Activated T-cell treated with anti-CD3 and anti-CD28 coated beads for 4 hours (primary cell): ENCODE measurements around the gene A4GNT.
"Not testable (repeated sequence)": the region's sequence is repeated elsewhere in the genome, so short reads cannot be mapped to it uniquely, and the experiment has no call there.

Source experiments
- DNase-seq: peaks from one replicate; pipeline ENCODE4 v3.0.0-alpha.2; 2020

The A4GNT gene

GRCh38 chr3:138118612-138119422, 13.4 kb downstream of the A4GNT start:
- peak; percentile 43 for DNase-seq

GRCh38 chr3:138114988-138115971, 16.9 kb downstream of the A4GNT start, which contains the start of gene DZIP1L:
TSS of gene DZIP1L (minus strand) at chr3:138115608. CDS start at chr3:138103971, 11,637 bp downstream.
- DNase-seq: no peak

DNA sequence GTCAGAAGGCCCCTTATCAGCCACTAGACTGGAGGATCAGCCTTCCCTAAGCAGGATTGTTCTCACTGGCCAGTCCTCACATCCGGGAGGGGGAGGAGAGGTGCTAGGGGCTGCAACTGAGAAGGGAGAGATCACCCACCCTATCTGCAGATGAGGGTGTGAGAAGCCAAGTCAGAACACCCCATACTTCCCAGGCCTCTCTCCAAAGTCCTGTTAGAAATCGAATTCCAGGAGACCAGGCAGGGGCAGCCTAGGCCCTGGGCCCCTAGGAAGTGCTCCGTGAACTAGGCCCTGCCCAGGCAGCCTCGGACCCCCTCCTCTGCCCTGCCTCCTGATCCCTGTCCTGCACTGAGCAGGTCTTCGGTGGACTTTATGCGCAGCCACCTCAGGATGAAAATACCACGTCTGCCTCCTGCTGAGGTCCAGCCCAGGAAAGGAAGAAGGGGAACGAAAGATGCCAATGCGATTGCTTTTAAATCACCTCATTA, 17.7 kb downstream of the A4GNT start:
- DNase-seq: no peak

GRCh38 chr3:138113326-138113725, 18.9 kb downstream of the A4GNT start:
- DNase-seq: no peak

DNA sequence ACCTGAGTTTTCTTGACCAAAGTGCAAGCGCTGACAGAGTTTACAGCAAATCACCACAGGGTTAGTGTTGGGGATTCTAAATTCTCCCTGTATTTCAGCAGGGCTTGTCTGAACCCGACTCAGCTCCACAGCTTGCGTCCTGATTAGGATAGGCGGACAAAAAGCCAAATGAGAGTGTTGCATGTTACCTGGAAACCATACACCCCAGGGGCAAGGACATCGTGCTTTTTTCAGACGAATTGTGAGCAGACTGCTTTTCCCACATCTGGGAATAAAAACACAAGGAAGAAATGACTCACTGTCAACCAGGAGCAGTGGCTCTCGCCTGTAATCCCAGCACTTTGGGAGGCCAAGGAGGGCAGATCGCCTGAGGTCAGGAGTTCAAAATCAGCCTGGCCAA, 19.8 kb downstream of the A4GNT start:
- no peak for DNase-seq

DNA sequence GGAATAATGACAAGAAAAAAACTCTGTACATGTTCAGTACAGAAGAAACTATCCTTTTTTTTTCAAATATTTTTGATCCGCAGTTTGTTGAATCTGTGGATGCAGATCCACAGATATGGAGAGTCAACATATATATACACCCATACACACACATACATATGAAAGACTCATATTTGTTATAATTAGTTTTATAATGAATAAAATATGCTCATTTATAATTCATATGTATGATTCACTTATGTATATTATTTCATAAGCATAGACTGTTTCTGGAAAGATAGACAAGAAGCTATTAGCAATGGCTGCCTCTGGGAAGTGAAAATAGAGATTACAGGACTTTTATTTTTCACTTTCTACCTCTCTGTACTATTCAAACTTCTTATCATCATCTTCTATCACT, 26.6 kb downstream of the A4GNT start:
- no peak for DNase-seq

DNA sequence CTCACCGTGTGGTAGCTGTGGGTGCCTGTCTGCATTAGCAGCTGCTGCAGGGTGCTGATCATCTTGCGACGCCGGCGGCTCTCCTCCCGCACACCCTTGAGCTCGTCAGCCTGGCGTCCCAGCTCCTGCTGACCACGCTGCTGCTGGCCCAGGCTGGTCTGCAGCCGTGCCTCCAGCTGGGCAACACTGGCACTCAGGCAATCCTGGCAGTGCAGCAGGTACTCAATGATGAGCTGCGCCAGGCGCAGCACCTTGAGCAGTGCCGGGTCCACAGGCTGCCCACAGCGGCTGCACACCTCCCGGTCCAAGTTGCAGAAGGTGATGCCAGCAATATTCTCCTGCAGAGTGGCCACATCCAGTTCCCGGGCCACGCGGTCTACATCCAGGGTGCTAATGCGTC, 28.7 kb downstream of the A4GNT start:
- no peak for DNase-seq

DNA sequence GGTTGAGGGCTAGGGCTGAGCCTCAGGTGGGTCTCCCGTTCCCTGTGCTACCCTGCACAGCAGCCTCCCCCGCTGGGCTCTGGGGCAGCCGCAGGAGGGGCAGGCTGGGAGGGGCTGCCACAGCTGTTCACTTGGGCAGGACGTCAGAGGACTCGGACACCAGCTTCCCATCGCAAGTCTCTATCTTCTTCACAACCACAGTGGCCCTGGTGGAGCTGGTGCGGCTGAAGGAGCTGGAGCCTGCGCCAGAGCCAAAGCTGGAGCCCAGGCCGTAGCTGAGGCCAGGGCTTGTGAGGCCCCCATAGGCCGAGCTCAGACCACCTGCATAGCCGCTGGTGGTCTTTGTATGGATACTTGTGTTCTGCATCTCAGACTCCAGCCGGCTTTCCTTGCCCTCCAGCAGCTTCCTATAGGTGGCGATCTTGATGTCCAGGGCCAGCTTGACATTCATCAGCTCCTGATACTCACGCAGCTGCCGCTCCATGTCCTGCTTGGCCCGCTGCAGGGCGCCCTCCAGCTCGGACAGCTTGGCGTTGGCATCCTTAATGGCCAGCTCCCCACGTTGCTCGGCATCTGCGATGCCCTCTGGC, 30.7 kb downstream of the A4GNT start:
- DNase-seq: not testable (repeated sequence)

DNA sequence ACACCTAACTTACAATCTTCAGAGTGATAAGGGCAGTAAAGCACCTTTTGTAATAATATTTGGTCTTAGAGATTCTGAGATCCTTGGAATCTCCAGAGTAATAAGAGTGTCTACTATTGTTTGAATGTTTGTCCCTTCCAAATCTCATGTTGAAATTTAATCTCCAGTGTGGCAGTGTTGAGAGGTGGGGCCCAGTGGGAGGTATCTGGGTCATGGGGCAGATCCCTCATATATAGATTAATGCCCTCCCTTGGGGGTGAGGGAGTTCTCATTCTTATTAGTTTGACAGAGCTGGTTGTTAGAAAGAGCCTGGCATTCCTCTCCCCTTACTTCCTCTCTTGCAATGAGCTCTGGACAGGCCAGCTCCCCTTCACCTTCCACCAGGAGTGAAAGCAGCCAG, 32.8 kb downstream of the A4GNT start:
- no peak for DNase-seq

GRCh38 chr3:138097192-138098172, 34.7 kb downstream of the A4GNT start:
- DNase-seq: no peak

GRCh38 chr3:138093721-138094120, 38.5 kb downstream of the A4GNT start:
- DNase-seq: no peak

DNA sequence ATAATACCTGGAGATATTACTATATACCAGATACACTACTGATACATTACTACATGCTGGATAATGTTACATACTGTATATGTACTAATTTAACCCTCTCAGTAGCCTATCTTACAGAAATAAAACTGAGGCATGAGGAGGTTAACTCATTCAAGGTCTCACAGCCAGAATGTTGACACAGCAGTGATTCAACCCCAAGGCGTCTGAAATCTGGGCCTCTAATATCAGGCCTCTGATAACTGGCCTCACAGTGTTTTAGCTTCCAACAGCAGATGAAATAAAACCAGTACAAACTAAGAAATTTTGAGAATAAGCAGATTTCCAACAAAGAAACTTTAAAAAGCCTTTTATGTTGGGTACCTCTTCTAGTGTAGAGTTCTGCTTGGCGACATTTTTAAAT, 40.2 kb downstream of the A4GNT start:
- no peak for DNase-seq

DNA sequence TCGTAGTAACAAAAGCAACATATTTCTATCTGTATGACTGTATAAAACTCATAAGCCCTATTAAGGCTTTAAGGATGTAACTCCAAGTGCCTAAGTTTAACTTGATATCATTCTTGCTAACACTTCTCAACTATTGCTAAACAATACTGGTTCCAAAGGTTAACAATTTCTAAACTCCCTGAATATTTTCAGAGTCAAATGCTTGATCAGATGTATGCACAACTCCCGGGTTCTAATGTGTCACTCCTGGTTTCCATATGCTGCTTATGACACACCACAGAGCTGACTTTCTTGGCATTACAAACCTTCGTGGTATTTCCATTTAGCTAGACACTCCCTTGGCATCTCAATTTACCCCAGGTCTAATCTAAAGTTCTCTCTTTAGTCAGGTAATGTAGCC, 43.1 kb downstream of the A4GNT start:
- DNase-seq: no peak

GRCh38 chr3:138085745-138086144, 46.4 kb downstream of the A4GNT start:
- not testable (repeated sequence) for DNase-seq

GRCh38 chr3:138084196-138084595, 48.0 kb downstream of the A4GNT start:
- DNase-seq: no peak

- no peak for DNase-seq
These were observed 49.2 kb downstream of the A4GNT start for GRCh38 chr3:138082992-138083386.

DNA sequence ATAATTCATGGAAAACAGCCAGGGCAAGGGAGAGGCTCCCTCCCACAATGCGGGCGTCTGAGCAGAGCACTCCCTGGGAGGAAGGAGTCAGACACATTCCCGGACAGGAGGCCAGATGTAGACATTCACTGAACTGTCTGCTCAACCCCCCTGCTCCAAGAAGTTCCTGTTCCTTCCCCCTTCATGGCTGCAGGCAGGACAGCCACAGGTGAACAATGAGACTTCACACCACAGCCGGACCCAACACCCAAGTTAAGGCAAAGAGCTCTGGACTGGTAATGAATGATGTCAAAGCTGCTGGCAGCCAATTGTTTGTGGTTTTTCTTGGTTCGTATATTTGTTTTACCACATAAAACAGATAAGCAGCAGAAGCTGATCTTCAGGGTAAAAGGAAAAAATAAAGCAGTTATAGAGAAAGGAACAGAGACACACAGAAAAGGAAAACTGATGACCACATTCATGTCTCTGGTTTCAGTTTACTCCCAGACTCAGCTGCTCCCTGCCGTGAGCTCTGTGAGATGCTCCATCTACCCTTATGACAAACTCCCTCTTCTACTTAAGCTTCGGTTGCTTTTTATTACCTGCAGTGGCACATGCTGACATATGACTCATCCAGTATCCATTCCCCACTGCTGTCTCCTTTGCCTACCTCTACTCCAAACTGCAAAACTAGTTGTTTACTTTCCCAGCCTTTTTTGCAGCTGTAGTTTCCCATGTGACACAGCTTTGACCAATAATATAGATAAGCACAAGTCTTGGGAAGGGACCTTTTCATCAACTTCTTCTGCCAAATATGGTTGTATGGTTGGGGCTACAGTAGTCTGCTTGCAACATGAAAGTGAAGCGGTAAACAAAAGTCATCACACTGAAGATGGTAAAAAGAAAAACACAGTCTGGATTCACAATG, 49.9 kb downstream of the A4GNT start:
- DNase-seq: no peak

- no peak for DNase-seq
These were observed 50.7 kb downstream of the A4GNT start for GRCh38 chr3:138081371-138082084.

DNA sequence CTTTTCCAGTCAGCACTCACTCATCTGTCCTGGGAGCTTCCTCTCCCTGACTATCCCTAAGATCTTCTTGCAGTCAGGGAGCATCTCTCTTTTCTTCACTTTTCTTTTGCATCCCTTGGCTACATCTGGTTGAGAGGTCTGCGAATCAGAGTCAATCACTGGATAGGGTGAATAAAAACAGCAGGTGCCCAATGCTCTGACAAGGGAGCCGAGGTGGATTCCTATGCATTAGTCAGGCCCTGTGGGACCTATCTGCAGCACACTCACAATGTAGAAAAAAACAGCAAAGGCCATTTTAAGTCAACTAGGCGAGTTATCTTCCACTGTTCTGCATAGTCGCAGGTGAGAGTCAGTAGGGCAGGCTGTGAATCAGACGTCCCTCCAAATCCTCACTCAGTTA, 52.3 kb downstream of the A4GNT start:
- DNase-seq: no peak

GRCh38 chr3:138078901-138079344, 53.3 kb downstream of the A4GNT start:
- no peak for DNase-seq
